Activated CD8-positive, alpha-beta T cell treated with anti-CD3 and anti-CD28 coated beads, Interleukin-2, amount 10 ng/mL, durations not matched to agents 7 days and 5 days (primary cell): ENCODE results near the gene GSTO2. TPM values are rescaled to one million over a fixed set of nuclear protein-coding genes. Genes with fewer than 3 reads are reported as not detected.

Experiments used
- ATAC-seq: fragments of 150-1000 bp; cut with Tn5 transposase; one replicate; pipeline ENCODE4 v1.10.0; 2021; ENCODE audit warnings: moderate library complexity
- CTCF ChIA-PET: fragments of 350-600 bp; sonication (Branson Sonifier 250); formaldehyde crosslinking; loops from one replicate; lab custom pipeline; 2021; ENCODE audit warnings: antibody characterized with exemption; lab: Charles Lee
- POLR2A ChIA-PET: fragments of 350-600 bp; sonication (Branson Sonifier 250); formaldehyde crosslinking; loops from one replicate; lab custom pipeline; 2021; ENCODE audit warnings: antibody characterized with exemption; lab: Charles Lee
- DNase-seq: peaks from one replicate; pipeline ENCODE4 v3.0.0-alpha.2; 2020
- H3K27ac Mint-ChIP-seq: one replicate; pipeline ENCODE4 v1.8.0; 2021; ENCODE audit warnings: mild to moderate bottlenecking, mixed read lengths
- H3K27me3 Mint-ChIP-seq: one replicate; pipeline ENCODE4 v1.8.0; 2021; ENCODE audit warnings: low read depth, mixed read lengths
- H3K36me3 Mint-ChIP-seq: one replicate; pipeline ENCODE4 v1.8.0; 2021; ENCODE audit warnings: low read depth, mixed read lengths
- H3K4me1 Mint-ChIP-seq: one replicate; pipeline ENCODE4 v1.8.0; 2021; ENCODE audit warnings: low read depth, mixed read lengths
- H3K4me3 Mint-ChIP-seq: one replicate; pipeline ENCODE4 v1.8.0; 2021; ENCODE audit warnings: mild to moderate bottlenecking, mixed read lengths
- H3K9me3 Mint-ChIP-seq: one replicate; pipeline ENCODE4 v1.8.0; 2022; ENCODE audit warnings: mixed read lengths; ENCODE audit not compliant: insufficient read depth
- total RNA-seq, 2 experiments: library from RNA; stranded (reverse); gene quantifications; one replicate each; pipeline ENCODE4 v1.2.3, GENCODE V29; 2021

GSTO2 gene
- total RNA-seq, 2 experiments from 2014 or later: 0.94 to 1.2 TPM

GRCh38 chr10:104340641-104341040 is 71.7 kb downstream of the GSTO2 start:
- no peak overlapping the region for H3K4me3 Mint-ChIP-seq
- H3K9me3 Mint-ChIP-seq: peaks cover 5% of the 10 kb centered on the region
- no peak overlapping the region for H3K27ac Mint-ChIP-seq
- H3K4me1 Mint-ChIP-seq: peaks cover 29% of the 10 kb centered on the region
- ATAC-seq: no peak
- CTCF ChIA-PET: interaction anchor here (0.9 to 1.3 kb wide), 4 partner anchors 9 to 36 kb away, joined by 3 to 5 read pairs (median 4); no protein-coding TSS in a partner anchor
- H3K27me3 Mint-ChIP-seq: peaks cover 10% of the 10 kb centered on the region
- DNase-seq: peak; percentile 16
- POLR2A ChIA-PET: interaction anchor here (1.2 kb wide), 1 partner anchor 35 kb away, joined by 3 read pairs; no protein-coding TSS in a partner anchor
- peaks cover 10% of the 10 kb centered on the region for H3K36me3 Mint-ChIP-seq

- H3K27me3 Mint-ChIP-seq: peaks cover 10% of the 10 kb centered on the region
- peaks cover 7% of the 10 kb centered on the region for H3K36me3 Mint-ChIP-seq
- H3K4me3 Mint-ChIP-seq: no peak overlapping the region
- H3K27ac Mint-ChIP-seq: no peak overlapping the region
- ATAC-seq: no peak
- DNase-seq: no peak
- peaks cover 30% of the 10 kb centered on the region for H3K4me1 Mint-ChIP-seq
- H3K9me3 Mint-ChIP-seq: peaks cover 8% of the 10 kb centered on the region
- POLR2A ChIA-PET: no interaction called here
- CTCF ChIA-PET: interaction anchor here (1.5 to 2.8 kb wide), 2 partner anchors 9 to 37 kb away, joined by 4 to 9 read pairs; no protein-coding TSS in a partner anchor
These were observed 74.0 kb downstream of the GSTO2 start for GRCh38 chr10:104342941-104343411.

GRCh38 chr10:104344219-104344618 is 75.2 kb downstream of the GSTO2 start:
- H3K4me3 Mint-ChIP-seq: no peak overlapping the region
- peaks cover 8% of the 10 kb centered on the region for H3K9me3 Mint-ChIP-seq
- peaks cover 12% of the 10 kb centered on the region for H3K27me3 Mint-ChIP-seq
- H3K4me1 Mint-ChIP-seq: peaks cover 26% of the 10 kb centered on the region
- no peak overlapping the region for H3K27ac Mint-ChIP-seq
- ChIA-PET POLR2A (no interaction called here), CTCF (interaction anchor here (1.5 to 3.9 kb wide), 3 partner anchors 38 to 70 kb away, joined by 4 to 23 read pairs (median 9); no protein-coding TSS in a partner anchor)
- ATAC-seq (no peak), DNase-seq (no peak)
- H3K36me3 Mint-ChIP-seq: peaks cover 7% of the 10 kb centered on the region

GRCh38 chr10:104345515-104345914 is 76.5 kb downstream of the GSTO2 start:
- H3K36me3 Mint-ChIP-seq: peaks cover 7% of the 10 kb centered on the region

DNA sequence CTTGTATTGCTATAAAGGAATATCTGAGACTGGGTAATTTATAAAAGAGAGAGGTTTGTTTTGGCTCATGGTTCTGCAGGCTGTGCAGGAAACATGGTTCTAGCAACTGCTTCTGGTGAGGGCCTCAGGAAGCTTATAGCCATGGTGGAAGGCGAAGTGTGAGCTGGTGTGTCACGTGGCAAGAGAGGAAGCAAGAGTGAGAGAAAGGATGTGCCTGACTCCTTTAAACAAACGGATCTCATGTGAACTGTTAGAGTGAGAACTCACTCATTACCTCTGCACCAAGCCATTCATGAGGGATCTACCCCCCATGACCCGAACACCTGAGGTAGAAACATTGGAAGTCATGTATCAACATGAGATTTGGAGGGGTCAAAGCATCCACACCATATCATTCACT is 77.0 kb downstream of the GSTO2 start:
- Mint-ChIP-seq H3K9me3 (peaks cover 8% of the 10 kb centered on the region), H3K27ac (peak overlapping the region; percentile 53), H3K27me3 (peaks cover 5% of the 10 kb centered on the region), H3K4me3 (no peak overlapping the region), H3K4me1 (peaks cover 15% of the 10 kb centered on the region), H3K36me3 (peaks cover 7% of the 10 kb centered on the region)
- POLR2A ChIA-PET: interaction anchor here (2.4 kb wide), 1 partner anchor 8 kb away, joined by 12 read pairs; the partner anchor contains the start of gene ITPRIP
- ATAC-seq (no peak), DNase-seq (no peak)
- CTCF ChIA-PET: interaction anchor here (1.4 to 11.6 kb wide), 5 partner anchors 16 to 72 kb away, joined by 5 to 368 read pairs (median 23); no protein-coding TSS in a partner anchor

More at GRCh38 chr10:104345515-104345914, 76.5 kb downstream of the GSTO2 start:
- no peak overlapping the region for H3K27ac Mint-ChIP-seq
- CTCF ChIA-PET: interaction anchor here (1.0 to 11.6 kb wide), 6 partner anchors 8 to 71 kb away, joined by 5 to 368 read pairs (median 14); partner anchors contain the start of gene CFAP58
- H3K4me1 Mint-ChIP-seq: peaks cover 15% of the 10 kb centered on the region
- POLR2A ChIA-PET: no interaction called here
- H3K9me3 Mint-ChIP-seq: peaks cover 8% of the 10 kb centered on the region
- no peak overlapping the region for H3K4me3 Mint-ChIP-seq
- DNase-seq (no peak), ATAC-seq (no peak)
- peaks cover 5% of the 10 kb centered on the region for H3K27me3 Mint-ChIP-seq

DNA sequence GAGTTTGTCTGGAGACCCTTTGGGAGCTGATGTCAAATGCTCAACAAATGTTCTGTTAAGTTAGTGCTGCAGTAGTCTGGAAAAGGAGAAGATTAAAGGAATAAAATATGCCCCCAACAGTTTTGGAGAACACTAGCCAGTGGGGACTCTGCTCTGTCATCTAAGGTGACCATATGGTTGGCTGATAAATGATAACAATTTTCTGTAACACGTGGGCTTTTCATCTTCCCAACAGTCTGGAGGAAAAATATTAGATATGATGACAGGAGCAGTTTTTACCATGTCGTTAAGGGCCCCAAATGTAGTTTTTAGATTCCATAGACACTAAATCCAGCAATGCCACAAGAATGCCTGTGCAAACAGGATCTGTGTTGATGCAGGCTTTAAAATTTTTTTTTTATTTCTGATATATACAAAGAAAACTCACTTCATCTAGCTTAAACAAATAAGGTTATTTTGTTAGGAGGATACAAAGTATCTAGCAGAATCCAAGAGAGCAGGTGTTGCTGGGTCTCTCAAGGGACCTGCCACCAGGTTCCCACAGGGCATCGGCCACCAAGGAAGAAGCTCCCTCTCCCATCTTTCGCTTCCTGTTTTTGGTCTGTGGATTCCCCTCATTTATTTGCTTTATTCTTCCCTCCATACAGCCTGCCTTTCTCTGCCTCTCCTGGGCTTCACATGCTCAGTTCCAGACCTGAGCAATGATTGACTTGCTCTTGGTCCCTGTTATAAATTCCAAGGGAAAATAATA is 78.5 kb downstream of the GSTO2 start:
- DNase-seq: no peak
- H3K27ac Mint-ChIP-seq: no peak overlapping the region
- POLR2A ChIA-PET: interaction anchor here (1.2 to 2.4 kb wide), 2 partner anchors 9 to 56 kb away, joined by 3 to 12 read pairs; partner anchors contain the start of gene ITPRIP

GRCh38 chr10:104348601-104349000 is 79.6 kb downstream of the GSTO2 start:
- DNase-seq (no peak), ATAC-seq (no peak)
- peaks cover 7% of the 10 kb centered on the region for H3K36me3 Mint-ChIP-seq
- peaks cover 15% of the 10 kb centered on the region for H3K4me1 Mint-ChIP-seq
- H3K27me3 Mint-ChIP-seq: peaks cover 3% of the 10 kb centered on the region
- peaks cover 8% of the 10 kb centered on the region for H3K9me3 Mint-ChIP-seq
- H3K4me3 Mint-ChIP-seq: no peak overlapping the region
- no peak overlapping the region for H3K27ac Mint-ChIP-seq
- POLR2A ChIA-PET: no interaction called here
- CTCF ChIA-PET: interaction anchor here (2.3 to 11.6 kb wide), 4 partner anchors 15 to 72 kb away, joined by 5 to 368 read pairs (median 228); no protein-coding TSS in a partner anchor

More for the DNA sequence above, 78.5 kb downstream of the GSTO2 start:
- no peak overlapping the region for H3K4me3 Mint-ChIP-seq
- H3K27me3 Mint-ChIP-seq: peaks cover 3% of the 10 kb centered on the region
- peaks cover 7% of the 10 kb centered on the region for H3K36me3 Mint-ChIP-seq
- peaks cover 8% of the 10 kb centered on the region for H3K9me3 Mint-ChIP-seq
- CTCF ChIA-PET: interaction anchor here (1.5 to 11.6 kb wide), 7 partner anchors 9 to 73 kb away, joined by 3 to 368 read pairs (median 6); partner anchors contain the start of gene ITPRIP
- peaks cover 15% of the 10 kb centered on the region for H3K4me1 Mint-ChIP-seq
- no peak for ATAC-seq

DNA sequence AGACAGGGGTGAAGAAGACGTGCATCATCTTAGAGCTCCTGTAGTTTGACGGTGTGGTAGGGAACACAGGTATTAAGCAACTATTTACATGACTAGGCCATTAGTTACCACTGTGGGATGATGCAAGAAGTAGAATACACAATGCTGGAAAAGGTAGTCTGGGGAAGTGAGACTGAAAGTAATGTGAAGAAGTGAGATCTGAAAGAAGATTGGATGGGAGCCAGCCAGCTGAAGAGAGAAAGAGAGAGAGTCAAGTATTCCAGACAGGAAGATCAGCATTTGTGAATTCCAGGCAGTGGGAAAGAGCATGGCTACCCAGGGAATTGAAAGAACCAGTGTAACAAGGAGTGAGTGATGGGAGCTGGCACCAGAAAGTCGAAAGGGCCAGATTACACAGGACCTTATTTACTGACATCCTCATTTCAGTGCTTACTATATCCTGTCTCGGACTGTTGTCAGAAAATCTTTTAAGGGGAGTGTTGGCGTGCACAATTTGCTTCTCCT is 80.7 kb downstream of the GSTO2 start:
- Mint-ChIP-seq H3K9me3 (peaks cover 8% of the 10 kb centered on the region), H3K27me3 (peaks cover 3% of the 10 kb centered on the region), H3K4me1 (peaks cover 15% of the 10 kb centered on the region), H3K27ac (no peak overlapping the region), H3K4me3 (no peak overlapping the region), H3K36me3 (peaks cover 7% of the 10 kb centered on the region)
- DNase-seq (no peak), ATAC-seq (no peak)
- ChIA-PET CTCF (interaction anchor here (0.9 to 11.6 kb wide), 12 partner anchors 8 to 87 kb away, joined by 3 to 368 read pairs (median 25); partner anchors contain the start of gene ITPRIP), POLR2A (interaction anchor here (5.3 kb wide), 1 partner anchor 11 kb away, joined by 33 read pairs; the partner anchor contains the start of gene ITPRIP)

- peaks cover 7% of the 10 kb centered on the region for H3K9me3 Mint-ChIP-seq
- peaks cover 6% of the 10 kb centered on the region for H3K36me3 Mint-ChIP-seq
- CTCF ChIA-PET: interaction anchor here (1.0 to 11.6 kb wide), 22 partner anchors 9 to 462 kb away, joined by 3 to 368 read pairs (median 8); partner anchors contain the start of genes GSTO1, GSTO2, ITPRIP and SFR1
- peaks cover 15% of the 10 kb centered on the region for H3K4me1 Mint-ChIP-seq
- no peak overlapping the region for H3K4me3 Mint-ChIP-seq
- peaks cover 3% of the 10 kb centered on the region for H3K27me3 Mint-ChIP-seq
- DNase-seq (peak; percentile 55), ATAC-seq (peak; percentile 48)
- POLR2A ChIA-PET: interaction anchor here (1.7 to 5.3 kb wide), 3 partner anchors 12 to 43 kb away, joined by 4 to 33 read pairs (median 5); partner anchors contain the start of gene ITPRIP
- no peak overlapping the region for H3K27ac Mint-ChIP-seq
These were observed 81.2 kb downstream of the GSTO2 start for GRCh38 chr10:104350127-104350635.

DNA sequence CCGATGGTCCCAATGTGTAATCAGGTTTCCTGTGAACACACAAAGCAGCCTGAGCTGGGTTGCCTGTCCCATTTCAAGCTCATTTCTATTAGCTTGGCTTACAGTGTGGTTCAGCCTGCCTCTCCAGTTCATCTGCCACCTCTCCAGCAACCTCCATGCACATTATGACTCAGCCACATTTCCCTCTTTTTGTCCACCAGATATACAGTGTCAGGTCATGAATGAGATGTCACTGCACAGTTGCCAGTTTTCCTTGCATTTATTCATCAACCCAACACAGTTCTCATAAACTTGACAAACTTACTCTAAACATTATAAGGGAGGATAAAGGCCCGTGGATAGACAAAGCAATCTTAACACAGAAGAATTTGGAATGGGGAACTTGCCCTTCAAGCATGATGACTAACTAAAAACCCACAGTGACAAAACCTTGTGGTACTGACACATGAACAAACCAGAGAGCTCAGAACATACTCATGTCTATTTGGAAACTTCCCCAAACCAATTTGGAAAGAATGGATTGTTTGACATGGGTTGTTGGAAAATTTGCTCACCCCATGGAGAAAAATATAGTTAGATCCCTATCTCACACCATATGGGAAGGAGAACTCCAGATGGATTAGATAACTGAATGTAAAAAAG is 82.2 kb downstream of the GSTO2 start:
- ChIA-PET POLR2A (interaction anchor here (0.6 to 5.3 kb wide), 5 partner anchors 13 to 440 kb away, joined by 3 to 33 read pairs (median 4); partner anchors contain the start of gene ITPRIP), CTCF (interaction anchor here (1.0 to 11.6 kb wide), 24 partner anchors 8 to 463 kb away, joined by 3 to 368 read pairs (median 6); partner anchors contain the start of genes GSTO1, GSTO2, ITPRIP and SFR1)
- Mint-ChIP-seq H3K27ac (peak overlapping the region; percentile 39), H3K4me1 (peaks cover 6% of the 10 kb centered on the region), H3K4me3 (peak overlapping the region; percentile 49), H3K27me3 (peaks cover 3% of the 10 kb centered on the region), H3K9me3 (no peaks in the 10 kb centered on the region), H3K36me3 (no peaks in the 10 kb centered on the region)
- DNase-seq (no peak), ATAC-seq (no peak)
